ENCODE results near the gene NID1.
"Not testable (repeated sequence)": the region's sequence is repeated elsewhere in the genome, so short reads cannot be mapped to it uniquely, and the experiment has no call there.

The NID1 gene

DNA sequence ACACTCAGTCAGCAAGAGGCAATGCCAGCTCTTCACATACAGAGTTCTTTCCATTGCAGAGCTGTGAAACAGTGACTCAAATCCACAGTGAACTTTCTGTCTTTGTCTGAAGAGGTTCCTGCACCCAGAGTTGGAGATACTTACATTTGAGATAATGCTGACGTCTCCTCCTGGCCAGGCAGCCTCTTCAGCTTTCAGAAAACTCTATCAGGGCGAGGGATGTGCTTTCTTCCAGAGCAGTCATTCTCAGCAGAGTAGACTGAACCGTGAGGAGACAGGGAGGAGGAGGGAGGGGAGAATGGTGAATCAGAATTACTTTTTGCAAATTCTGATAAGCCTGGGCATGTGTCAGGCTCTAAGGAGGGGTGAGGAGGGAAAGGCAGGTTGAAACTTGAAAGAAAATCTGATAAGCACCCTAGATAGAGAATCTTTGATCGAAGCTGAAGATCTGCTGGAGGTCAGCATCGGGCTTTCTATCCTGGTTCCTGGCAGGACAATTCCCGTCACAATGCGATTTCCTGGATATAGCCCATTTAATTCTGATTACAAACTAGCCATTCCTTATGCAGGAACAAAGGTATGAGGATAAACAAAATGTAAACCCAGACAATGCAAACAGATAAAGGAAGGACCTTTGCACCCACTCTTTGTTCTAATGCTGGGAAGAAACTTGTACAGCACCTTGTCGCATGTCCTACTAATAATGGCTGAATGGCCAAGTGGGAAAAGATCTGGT is 18.9 kb upstream of the NID1 start:
- no peak overlapping the region for H3K9ac ChIP-seq (ENCODE audit: insufficient read length)

DNA sequence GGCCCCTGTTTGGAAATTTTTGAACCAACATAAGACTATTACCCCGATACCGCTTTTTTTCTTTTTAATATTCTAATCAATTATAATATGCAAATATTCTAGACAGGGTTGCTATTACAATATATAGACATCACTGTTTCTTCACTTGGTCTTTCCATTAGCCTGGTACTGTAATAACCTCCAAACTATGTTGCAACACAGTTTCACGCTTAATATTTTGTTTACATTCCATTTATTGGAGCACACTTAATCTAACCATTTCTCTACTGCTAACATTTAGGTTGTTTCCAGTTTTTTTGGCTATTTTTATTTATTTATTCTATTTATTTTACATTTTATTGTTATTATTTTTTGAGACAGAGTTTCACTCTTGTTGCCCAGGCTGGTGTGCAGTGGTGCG is 17.6 kb upstream of the NID1 start:
- H3K9me3 ChIP-seq (ENCODE audit: low read depth, low read length): no peaks in the 10 kb centered on the region
- TF ChIP-seq FOXP2 (optimal IDR thresholded peaks at IDR 0.05; ENCODE audit: control extremely low read depth, extremely low read length, insufficient read depth) (no peak), EZH2 (IDR thresholded peaks at IDR 0.05) (no peak), POLR2AphosphoS5 (IDR thresholded peaks at IDR 0.05; ENCODE audit: borderline replicate concordance, low read depth, low read length) (no peak)
- no peak overlapping the region for H3K4me3 ChIP-seq
- no peaks in the 10 kb centered on the region for H3K36me3 ChIP-seq (ENCODE audit: insufficient read depth, low read length)
- H3K9ac ChIP-seq (ENCODE audit: insufficient read length): no peak overlapping the region
- no peak for DNase-seq (ENCODE audit: low read depth, low spot score)
- H3K27ac ChIP-seq: no peak overlapping the region

More for the DNA sequence above, 18.9 kb upstream of the NID1 start:
- Histone ChIP-seq H3K9me3 (ENCODE audit: low read depth, low read length) (no peaks in the 10 kb centered on the region), H3K27ac (no peak overlapping the region), H3K36me3 (ENCODE audit: insufficient read depth, low read length) (no peaks in the 10 kb centered on the region), H3K4me3 (no peak overlapping the region)
- no peak for DNase-seq (ENCODE audit: low read depth, low spot score)
- TF ChIP-seq POLR2AphosphoS5 (IDR thresholded peaks at IDR 0.05; ENCODE audit: borderline replicate concordance, low read depth, low read length): no peak
- TF ChIP-seq FOXP2 (optimal IDR thresholded peaks at IDR 0.05; ENCODE audit: control extremely low read depth, extremely low read length, insufficient read depth): no peak
- no peak for TF ChIP-seq EZH2 (IDR thresholded peaks at IDR 0.05)

DNA sequence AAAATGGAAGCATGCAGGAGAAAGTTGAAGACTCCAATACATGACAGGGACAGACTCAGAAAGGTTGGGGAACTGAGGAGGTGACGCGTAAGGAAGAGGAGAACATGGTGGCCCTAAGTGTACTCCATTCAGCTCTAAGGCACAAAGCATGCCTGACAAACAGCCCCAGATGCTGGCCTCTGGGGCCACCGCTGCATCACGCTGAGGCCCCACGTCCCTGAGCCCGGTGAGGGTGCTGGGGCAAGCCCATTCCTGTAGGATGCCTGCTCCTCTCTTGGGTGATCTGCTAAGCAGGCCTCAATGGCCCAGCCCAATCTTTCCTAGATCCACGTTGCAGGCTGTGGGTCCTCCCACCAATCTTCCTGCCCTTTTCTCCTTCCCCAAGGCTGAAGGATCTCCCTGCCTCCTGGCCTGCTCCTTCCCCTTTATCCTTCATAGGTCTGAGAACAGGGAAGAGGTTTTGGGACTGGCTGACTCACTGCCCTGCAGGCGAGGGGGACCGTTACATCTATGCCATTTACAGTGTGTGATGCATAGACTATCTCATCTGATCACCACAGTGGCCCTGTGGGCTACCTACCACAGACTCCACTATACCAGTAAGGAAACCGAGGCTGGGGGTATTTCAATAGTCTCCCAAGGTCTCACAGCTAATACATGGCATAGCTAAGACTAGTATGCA is 16.8 kb upstream of the NID1 start:
- no peak overlapping the region for H3K27ac ChIP-seq
- no peak overlapping the region for H3K9ac ChIP-seq (ENCODE audit: insufficient read length)
- no peak for DNase-seq (ENCODE audit: low read depth, low spot score)
- no peak overlapping the region for H3K4me3 ChIP-seq
- no peaks in the 10 kb centered on the region for H3K9me3 ChIP-seq (ENCODE audit: low read depth, low read length)
- no peak for TF ChIP-seq EZH2 (IDR thresholded peaks at IDR 0.05)
- TF ChIP-seq POLR2AphosphoS5 (IDR thresholded peaks at IDR 0.05; ENCODE audit: borderline replicate concordance, low read depth, low read length): no peak
- no peak for TF ChIP-seq FOXP2 (optimal IDR thresholded peaks at IDR 0.05; ENCODE audit: control extremely low read depth, extremely low read length, insufficient read depth)
- no peaks in the 10 kb centered on the region for H3K36me3 ChIP-seq (ENCODE audit: insufficient read depth, low read length)

DNA sequence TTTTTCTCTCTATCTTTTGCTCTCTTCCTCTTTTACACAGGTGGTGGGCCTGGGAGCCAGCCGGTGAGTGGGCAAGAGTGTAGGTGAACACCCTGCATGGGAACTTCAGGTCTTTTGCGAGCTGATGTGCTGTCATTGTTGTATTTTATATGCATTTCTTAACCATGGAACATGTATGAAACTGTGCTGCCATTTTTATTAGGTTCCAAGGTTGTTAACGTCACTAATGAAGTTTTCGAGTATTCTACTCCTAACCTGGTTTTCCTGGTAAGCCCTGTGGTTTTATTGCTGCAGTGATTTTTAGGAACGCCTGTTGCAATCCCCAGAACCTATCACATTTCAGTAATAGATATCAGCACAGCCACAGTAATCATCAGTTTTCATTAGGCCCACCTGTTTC is 14.8 kb upstream of the NID1 start:
- no peak overlapping the region for H3K4me3 ChIP-seq
- H3K9ac ChIP-seq (ENCODE audit: insufficient read length): no peak overlapping the region
- DNase-seq (ENCODE audit: low read depth, low spot score): no peak
- no peak overlapping the region for H3K27ac ChIP-seq
- TF ChIP-seq EZH2 (IDR thresholded peaks at IDR 0.05): no peak
- no peak for TF ChIP-seq POLR2AphosphoS5 (IDR thresholded peaks at IDR 0.05; ENCODE audit: borderline replicate concordance, low read depth, low read length)
- no peak for TF ChIP-seq FOXP2 (optimal IDR thresholded peaks at IDR 0.05; ENCODE audit: control extremely low read depth, extremely low read length, insufficient read depth)
- no peaks in the 10 kb centered on the region for H3K36me3 ChIP-seq (ENCODE audit: insufficient read depth, low read length)
- H3K9me3 ChIP-seq (ENCODE audit: low read depth, low read length): no peaks in the 10 kb centered on the region

DNA sequence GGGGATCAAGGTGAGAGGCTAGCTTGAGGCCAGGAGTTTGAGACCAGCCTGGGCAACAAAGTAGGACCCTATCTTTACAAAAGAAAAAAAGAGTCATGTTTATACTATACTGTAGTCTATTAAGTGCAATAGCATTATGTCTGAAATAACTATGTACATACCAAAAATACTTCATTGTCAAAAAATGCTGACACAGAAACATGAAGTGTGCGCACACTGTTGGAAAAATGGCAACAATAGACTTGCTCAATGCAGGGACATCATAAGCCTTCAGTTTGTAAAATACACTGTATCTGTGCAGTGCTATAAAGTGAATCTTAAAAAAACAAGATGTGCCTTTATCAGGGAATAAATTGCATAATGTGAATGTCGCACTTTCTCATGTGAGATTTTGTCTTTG is 14.1 kb upstream of the NID1 start:
- TF ChIP-seq POLR2AphosphoS5 (IDR thresholded peaks at IDR 0.05; ENCODE audit: borderline replicate concordance, low read depth, low read length) (no peak), EZH2 (IDR thresholded peaks at IDR 0.05) (no peak), FOXP2 (optimal IDR thresholded peaks at IDR 0.05; ENCODE audit: control extremely low read depth, extremely low read length, insufficient read depth) (no peak)
- no peaks in the 10 kb centered on the region for H3K36me3 ChIP-seq (ENCODE audit: insufficient read depth, low read length)
- no peak overlapping the region for H3K27ac ChIP-seq
- no peak overlapping the region for H3K4me3 ChIP-seq
- no peak for DNase-seq (ENCODE audit: low read depth, low spot score)
- no peak overlapping the region for H3K9ac ChIP-seq (ENCODE audit: insufficient read length)
- no peaks in the 10 kb centered on the region for H3K9me3 ChIP-seq (ENCODE audit: low read depth, low read length)

DNA sequence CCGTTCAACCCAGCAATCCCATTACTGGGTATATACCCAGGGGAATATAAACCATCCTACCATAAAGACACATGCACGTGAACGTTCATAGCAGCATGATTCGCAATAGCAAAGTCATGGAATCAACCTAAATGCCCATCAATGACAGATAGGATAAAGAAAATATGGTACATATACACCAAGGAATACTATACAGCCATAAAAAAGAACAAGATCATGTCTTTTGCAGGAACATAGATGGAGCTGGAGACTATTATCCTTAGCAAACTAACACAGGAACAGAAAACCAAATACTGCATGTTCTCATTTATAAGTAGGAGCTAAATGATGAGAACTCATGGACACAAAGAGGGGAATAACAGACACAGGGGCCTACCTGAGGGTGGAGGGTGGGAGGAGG is 13.2 kb upstream of the NID1 start:
- not testable (repeated sequence) for H3K9ac ChIP-seq (ENCODE audit: insufficient read length); H3K9me3 ChIP-seq (ENCODE audit: low read depth, low read length); DNase-seq (ENCODE audit: low read depth, low spot score)

DNA sequence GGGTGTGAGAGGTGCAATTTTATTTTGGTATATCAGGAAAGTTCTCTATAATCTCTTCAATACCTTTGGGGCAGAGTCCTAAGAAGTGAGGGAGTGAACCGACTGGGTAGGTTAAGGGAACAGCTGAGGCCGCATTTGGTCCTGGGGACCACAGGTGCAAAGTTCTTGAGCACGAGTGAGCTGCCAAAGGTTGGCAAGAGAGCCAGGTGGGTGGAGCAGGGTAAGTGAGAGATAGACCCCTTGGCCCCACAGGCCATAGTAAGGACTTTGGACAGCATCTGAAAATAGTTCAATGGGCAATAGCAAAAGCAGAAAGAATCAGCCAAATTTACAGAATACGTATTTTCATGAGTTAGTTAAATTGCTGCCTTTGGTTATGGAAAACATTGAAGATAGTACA is 11.0 kb upstream of the NID1 start:
- H3K9me3 ChIP-seq (ENCODE audit: low read depth, low read length): no peaks in the 10 kb centered on the region
- H3K27ac ChIP-seq: no peak overlapping the region
- no peak overlapping the region for H3K4me3 ChIP-seq
- TF ChIP-seq FOXP2 (optimal IDR thresholded peaks at IDR 0.05; ENCODE audit: control extremely low read depth, extremely low read length, insufficient read depth) (no peak), EZH2 (IDR thresholded peaks at IDR 0.05) (no peak), POLR2AphosphoS5 (IDR thresholded peaks at IDR 0.05; ENCODE audit: borderline replicate concordance, low read depth, low read length) (no peak)
- no peak for DNase-seq (ENCODE audit: low read depth, low spot score)
- H3K9ac ChIP-seq (ENCODE audit: insufficient read length): no peak overlapping the region
- no peaks in the 10 kb centered on the region for H3K36me3 ChIP-seq (ENCODE audit: insufficient read depth, low read length)

More for the DNA sequence above, 13.2 kb upstream of the NID1 start:
- not testable (repeated sequence) for H3K36me3 ChIP-seq (ENCODE audit: insufficient read depth, low read length); H3K4me3 ChIP-seq; H3K27ac ChIP-seq

DNA sequence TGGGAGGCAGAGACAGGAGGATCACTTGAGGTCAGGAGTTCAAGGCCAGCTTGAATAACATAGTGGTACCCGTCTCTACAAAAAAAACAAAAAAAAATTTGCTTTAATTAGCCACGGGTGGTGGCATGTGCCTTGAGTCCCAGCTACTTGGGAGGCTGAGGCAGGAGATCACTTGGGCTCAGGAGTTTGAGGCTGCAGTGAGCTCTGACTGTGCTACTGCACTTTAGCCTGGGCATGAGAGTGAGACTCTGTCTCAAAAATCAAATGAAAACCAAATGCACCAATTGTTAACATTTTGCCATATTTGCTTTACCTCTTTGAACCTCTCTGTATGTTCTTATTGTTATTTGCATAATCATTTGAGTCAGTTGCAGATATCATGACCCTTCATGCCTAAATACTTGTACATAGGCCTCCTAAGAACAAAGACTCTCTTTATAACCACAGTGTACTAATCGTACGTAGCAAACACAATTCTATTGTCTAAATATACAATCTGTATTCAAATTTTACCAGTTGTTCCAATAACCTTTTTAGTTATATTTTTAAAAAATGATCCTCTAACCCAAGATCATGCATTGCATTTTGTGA is 8.5 kb upstream of the NID1 start:
- Histone ChIP-seq H3K9ac (ENCODE audit: insufficient read length) (no peak overlapping the region), H3K27ac (no peak overlapping the region), H3K4me3 (no peak overlapping the region), H3K9me3 (ENCODE audit: low read depth, low read length) (no peaks in the 10 kb centered on the region), H3K36me3 (ENCODE audit: insufficient read depth, low read length) (no peaks in the 10 kb centered on the region)
- TF ChIP-seq EZH2 (IDR thresholded peaks at IDR 0.05) (no peak), POLR2AphosphoS5 (IDR thresholded peaks at IDR 0.05; ENCODE audit: borderline replicate concordance, low read depth, low read length) (no peak), FOXP2 (optimal IDR thresholded peaks at IDR 0.05; ENCODE audit: control extremely low read depth, extremely low read length, insufficient read depth) (no peak)
- no peak for DNase-seq (ENCODE audit: low read depth, low spot score)

All from SK-N-MC (cell line).